Gastrocnemius medialis (tissue), 4 donors: Measurements from ENCODE around the gene CAPN5.

Experiments
- CTCF ChIP-seq, 5 experiments: fragments of 450-650 bp in 3 of 5; fragments of 200-600 bp in 2 of 5; sonication (generic) in 2 of 5; IDR thresholded peaks in 4 of 5; conservative IDR thresholded peaks in 1 of 5; 1 replicate in 4 of 5; 2 replicates in 1 of 5; pipeline ENCODE4 v1.5.1; 2016 to 2019; ENCODE audit warnings: antibody characterized with exemption in 5 of 5, mild to moderate bottlenecking in 3 of 5, moderate library complexity in 3 of 5
- POLR2A ChIP-seq, 2 donors: fragments of 450-650 bp; IDR thresholded peaks; one replicate each; pipeline ENCODE4 v1.6.1; 2017; ENCODE audit warnings: antibody characterized with exemption in 2 of 2, mild to moderate bottlenecking in 2 of 2, moderate library complexity in 2 of 2

- TF ChIP-seq CTCF (IDR thresholded peaks at IDR 0.05 in 4 of 5, conservative IDR thresholded peaks at IDR 0.05 in 1 of 5) (no peak), POLR2A (IDR thresholded peaks at IDR 0.05) (no peak)
Measured at GRCh38 chr11:77124041-77124440, 57.3 kb downstream of the CAPN5 start.
